Hematopoietic multipotent progenitor cell treated with erythropoietin and hydrocortisone succinate and interleukin-3 and kit ligand, for 8 days (in vitro differentiated cells): Measurements from ENCODE around the gene BOLA3.
"Not testable (repeated sequence)": the region's sequence is repeated elsewhere in the genome, so short reads cannot be mapped to it uniquely, and the experiment has no call there.

Experiments
- DNase-seq: peaks from one replicate; pipeline ENCODE4 v3.0.0-alpha.2; 2015

The BOLA3 gene, protein sequence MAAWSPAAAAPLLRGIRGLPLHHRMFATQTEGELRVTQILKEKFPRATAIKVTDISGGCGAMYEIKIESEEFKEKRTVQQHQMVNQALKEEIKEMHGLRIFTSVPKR

DNA sequence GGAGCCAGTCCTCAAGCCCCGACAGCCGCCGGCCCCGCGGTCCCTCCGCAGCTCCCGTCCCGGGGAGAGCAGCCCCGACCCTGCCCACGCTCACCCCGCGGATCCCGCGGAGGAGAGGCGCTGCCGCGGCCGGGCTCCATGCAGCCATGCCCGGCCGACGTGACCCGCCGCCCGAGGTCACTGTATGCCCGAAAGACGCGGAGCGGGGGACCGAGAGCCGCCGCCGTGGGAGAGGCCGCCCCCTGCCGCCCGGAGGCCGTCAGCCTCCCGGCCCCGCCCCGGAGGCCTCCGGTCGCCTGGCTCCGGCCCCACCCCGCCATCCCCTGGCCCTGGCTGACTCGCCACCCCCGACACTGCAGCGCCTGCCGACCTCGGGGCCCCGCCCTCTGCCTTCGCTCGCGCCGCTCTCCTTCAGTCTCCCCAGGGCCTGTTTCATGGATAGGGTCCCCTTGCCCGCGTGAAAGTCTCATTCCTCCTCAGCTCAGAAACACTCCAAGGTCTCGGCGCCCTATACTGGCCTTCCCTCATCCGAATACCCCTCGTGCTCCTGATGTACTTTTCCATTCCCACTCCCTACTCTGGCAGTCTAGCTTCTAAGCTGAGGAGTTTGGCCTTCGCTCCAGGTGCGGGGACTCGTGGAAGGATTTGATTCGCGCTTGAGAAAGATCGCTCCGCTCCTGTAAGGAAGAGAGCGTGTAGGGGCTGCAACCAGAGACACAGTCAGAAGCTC is at the start of gene BOLA3:
Gene BOLA3, minus strand, starts transcription at position 186 of the 730 bp plus-strand sequence. Its CDS starts 38 bp downstream, at position 148.
- DNase-seq = peak; percentile 86

DNA sequence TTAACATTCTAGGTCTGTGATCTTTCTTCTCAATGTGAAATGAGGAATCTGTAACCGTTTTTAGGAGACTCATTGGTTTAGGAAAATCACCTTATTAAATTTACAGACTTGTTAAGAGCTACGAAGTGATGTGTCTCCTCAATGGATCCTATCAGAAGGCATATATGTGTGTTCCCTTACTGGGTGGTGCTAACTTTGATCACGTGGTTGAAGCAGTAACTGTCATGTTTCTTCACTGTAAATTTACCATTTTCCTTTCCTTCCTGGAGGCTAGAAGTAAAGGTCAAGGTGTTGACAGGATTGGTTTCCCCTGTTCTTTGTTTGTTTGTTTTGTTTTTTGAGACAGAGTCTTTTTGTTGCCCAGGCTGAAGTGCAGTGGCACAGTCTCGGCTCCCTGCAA is 49.3 kb upstream of the BOLA3 start:
- DNase-seq = peak; percentile 54

- no peak for DNase-seq
Observed at GRCh38 chr2:74194799-74195198, 47.1 kb upstream of the BOLA3 start.

- DNase-seq = no peak
Observed at GRCh38 chr2:74191596-74192380, 44.1 kb upstream of the BOLA3 start.

GRCh38 chr2:74188696-74189095 is 41.0 kb upstream of the BOLA3 start:
- no peak for DNase-seq

- no peak for DNase-seq
Observed at GRCh38 chr2:74188018-74188601, 40.4 kb upstream of the BOLA3 start.

DNA sequence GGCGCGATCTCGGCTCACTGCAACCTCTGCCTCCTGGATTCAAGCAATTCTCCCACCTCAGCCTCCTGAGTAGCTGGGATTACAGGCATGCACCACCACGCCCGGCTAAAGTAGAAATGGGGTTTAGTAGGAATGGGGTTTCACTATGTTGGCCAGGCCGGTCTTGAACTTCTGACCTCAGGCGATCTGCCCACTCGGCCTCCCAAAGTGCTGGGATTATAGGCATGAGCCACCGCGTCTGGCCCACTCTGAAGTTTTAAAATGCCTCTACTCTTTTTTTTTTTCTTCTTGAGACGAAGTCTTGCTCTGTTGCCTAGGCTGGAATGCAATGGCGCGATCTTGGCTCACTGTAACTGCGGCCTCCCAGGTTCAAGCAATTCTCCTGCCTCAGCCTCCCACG is 39.0 kb upstream of the BOLA3 start:
- DNase-seq = not testable (repeated sequence)

DNA sequence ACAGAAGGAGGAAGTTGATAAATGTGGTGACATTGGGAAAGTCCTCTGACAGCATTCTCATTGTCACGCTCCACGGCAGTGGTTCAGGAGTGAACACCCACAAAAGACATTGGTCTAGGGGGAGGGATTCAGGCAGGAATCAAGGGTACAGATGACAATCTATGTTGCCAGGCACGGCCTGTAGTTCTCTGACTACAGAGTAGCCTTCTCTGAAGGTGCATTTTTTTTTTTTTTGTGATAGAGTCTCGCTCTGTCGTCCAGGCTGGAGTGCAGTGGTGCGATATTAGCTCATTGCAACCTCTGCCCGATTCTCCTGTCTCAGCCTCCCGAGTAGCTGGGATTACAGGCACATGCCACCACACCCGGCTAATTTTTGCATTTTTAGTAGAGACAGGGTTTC is 38.3 kb upstream of the BOLA3 start:
- peak; percentile 98 for DNase-seq

DNA sequence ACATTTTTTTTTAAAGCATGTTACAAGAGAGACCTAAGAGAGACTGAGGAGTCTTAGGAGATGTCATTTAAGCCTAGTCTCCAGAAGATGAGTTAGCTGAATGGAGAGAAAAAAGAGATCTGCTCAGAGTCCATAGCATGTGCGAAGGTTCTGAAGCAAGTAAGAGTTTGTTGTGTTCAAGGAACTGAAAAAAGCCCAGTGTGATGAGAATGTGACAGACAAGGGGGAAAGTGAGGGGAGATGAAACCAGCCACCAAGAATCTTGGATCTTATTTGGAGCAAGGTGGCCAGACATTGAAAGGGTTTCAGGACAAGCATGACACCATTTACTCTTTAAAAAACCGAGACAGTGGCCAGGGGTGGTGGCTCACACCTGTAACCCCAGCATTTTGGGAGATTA is 36.2 kb upstream of the BOLA3 start:
- DNase-seq = no peak

DNA sequence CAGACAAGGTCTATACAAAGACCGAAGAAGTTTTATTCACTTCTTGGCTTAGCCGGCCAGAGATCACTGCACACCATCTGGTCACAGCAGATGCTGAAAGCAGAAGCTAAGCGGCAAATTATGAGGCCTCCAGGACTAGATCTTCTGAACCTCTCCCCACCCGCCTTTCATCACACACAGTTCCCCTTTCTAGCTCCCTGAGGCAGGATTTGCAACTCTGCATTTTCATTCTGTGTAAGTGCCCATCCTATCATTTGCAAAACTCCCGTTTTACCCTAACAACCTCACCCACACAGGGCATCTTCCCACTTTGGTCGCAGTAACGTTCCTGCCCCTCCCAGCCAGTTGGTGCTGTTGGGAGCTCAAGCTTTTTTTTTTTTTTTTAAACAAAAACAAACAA is 34.0 kb upstream of the BOLA3 start:
- DNase-seq = peak; percentile 80

DNA sequence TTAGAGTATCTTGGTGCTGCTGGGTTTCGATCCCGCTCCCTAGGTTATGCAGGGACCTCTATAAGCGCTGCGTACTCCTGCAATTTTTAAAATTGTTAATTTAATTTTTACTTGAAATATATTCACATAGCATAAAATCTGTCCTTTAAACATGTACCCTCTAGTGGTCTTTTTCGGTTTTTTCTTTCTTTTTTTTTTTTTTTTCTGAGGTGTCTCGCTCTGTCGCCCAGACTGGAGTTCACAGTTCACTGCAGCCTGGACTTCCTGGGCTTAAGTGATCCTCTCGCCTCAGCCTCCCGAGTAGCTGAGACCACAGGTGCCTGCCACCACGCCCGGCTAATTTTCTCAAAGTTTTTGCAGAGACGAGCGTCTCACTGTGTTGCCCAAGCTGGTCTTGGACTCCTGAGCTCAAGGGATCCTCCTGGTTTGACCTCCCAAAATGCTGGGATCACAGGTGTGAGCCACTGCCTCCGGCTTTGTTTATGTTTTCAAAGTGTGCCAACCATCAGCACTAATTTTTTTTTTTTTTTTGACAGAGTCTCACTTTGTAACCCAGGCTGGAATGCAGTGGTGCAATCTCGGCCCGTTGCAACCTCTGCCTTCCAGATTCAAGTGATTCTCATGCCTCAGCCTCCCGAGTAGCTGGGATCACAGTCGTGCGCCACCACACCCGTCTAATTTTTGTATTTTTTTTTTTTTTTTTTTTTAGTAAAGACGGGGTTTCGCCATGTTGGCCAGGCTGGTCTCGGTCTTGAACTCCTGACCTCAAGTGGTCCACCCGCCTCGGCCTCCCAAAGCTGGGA is 31.6 kb upstream of the BOLA3 start:
- no peak for DNase-seq

DNA sequence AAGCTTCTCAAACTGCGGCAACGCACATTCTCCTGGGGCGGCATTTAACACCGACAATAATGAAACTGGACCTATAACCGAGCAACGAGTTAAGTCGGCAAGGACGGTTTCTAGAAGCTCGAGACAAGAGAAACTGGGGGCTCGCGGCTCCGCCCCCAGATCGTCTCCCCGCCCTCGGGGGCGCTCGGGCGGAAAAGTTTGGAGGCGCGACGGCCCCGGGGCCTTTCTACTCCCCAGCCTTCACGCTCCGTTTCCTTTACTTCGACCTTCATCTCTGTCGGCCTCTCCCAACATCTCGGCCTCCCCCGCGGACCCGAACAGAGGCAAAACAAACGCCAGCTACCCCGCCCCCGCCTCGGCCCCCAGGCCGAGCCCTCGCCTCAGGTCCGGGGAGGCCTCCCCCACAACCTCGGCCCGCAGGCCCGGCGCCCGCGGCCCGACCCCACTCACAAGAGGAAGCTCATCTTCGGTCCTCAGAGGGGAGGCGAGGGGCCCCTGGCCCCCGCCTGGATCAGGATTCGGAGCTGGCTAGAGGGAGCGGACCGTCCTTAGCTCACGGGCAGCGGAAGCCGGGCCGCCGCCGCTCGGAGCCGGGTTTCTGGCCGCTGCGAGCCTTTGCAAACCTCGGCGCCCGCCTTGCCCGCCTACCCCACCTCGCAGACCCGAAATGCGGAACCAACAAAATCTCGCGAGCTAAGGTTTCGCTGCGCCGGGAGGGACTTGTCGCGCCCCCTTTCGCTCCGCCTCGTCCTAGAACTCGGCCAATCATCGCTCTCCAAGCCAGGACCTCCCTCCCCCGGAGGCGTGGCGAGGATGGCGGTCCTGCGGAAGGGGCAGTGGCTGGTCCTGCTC is 30.7 kb upstream of the BOLA3 start, which contains the start of gene MOB1A:
Gene MOB1A, minus strand, starts transcription at position 669 of the 852 bp plus-strand sequence. Its CDS starts 205 bp downstream, at position 464.
- DNase-seq = peak; percentile 99

GRCh38 chr2:74177696-74178095 is 30.0 kb upstream of the BOLA3 start:
- no peak for DNase-seq

- DNase-seq = no peak
Observed at GRCh38 chr2:74174909-74175308, 27.2 kb upstream of the BOLA3 start.

- DNase-seq = no peak
Observed at GRCh38 chr2:74168739-74169138, 21.0 kb upstream of the BOLA3 start.

- DNase-seq = no peak
Observed at GRCh38 chr2:74164761-74165160, 17.0 kb upstream of the BOLA3 start.

GRCh38 chr2:74162951-74163350 is 15.2 kb upstream of the BOLA3 start:
- DNase-seq = peak; percentile 26

GRCh38 chr2:74155830-74156229 is 8.1 kb upstream of the BOLA3 start:
- peak; percentile 36 for DNase-seq

GRCh38 chr2:74152954-74153353 is 5.2 kb upstream of the BOLA3 start:
- no peak for DNase-seq

DNA sequence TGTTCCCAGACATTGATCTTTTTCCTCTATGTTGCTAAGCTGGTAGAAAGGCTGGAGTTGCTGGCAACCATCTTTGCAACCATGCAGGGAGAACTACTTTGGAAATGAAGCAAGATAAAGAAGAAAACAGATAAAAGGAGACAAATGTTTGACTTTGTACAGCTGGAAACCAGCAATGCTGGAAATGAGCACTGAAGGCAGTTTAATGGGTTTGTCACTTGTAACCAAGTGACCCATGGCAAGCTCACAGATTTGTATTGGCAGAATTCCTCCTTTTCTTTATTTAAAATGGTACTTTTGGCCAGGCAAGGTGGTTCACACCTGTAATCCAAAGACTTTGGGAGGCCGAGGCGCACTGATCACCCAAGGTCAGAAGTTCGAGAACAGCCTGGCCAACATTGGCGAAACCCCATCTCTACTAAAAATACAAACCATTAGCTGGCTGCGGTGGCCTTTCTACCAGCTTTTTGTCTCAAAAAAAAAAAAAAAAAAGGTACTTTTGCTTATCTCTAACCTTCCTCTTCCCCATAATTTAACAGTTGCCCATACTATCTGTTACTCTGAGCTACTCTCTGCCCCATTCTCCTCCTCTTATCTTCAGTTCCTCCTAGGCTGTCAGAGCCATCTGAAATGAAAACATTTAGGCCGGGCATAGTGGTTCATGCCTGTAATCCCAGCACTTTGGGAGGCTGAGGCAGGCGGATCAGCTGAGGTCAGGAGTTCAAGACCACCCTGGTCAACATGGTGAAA is 2.0 kb upstream of the BOLA3 start:
- DNase-seq = peak; percentile 84

- peak; percentile 66 for DNase-seq
Observed at GRCh38 chr2:74149247-74149525, 1.5 kb upstream of the BOLA3 start.
